Kidney epithelial cell (primary cell): ENCODE data around the gene DYRK1A. TPM values are rescaled to one million over a fixed set of nuclear protein-coding genes. Genes with fewer than 3 reads are reported as not detected.

Experiments
- DNase-seq: peaks from one replicate; pipeline ENCODE4 v3.0.0-alpha.2; 2010; ENCODE audit warnings: low read depth
- H3K27me3 ChIP-seq: 2 replicates; pipeline ENCODE4 v1.6.0; 2011; ENCODE audit warnings: low read length; ENCODE audit not compliant: control insufficient read depth, insufficient read depth
- H3K36me3 ChIP-seq: 2 replicates; pipeline ENCODE4 v1.5.1; 2011; ENCODE audit warnings: low read length; ENCODE audit not compliant: control insufficient read depth, insufficient read depth
- H3K4me3 ChIP-seq: 2 replicates; pipeline ENCODE4 v1.5.1; 2011; ENCODE audit warnings: low read depth, mild to moderate bottlenecking, control low read depth, low read length
- CTCF ChIP-seq: IDR thresholded peaks from 2 replicates; pipeline ENCODE4 v1.5.1; 2011; ENCODE audit warnings: mild to moderate bottlenecking, moderate library complexity, low read length, control low read depth, inconsistent platforms; ENCODE audit not compliant: insufficient read depth, poor library complexity, severe bottlenecking
- total RNA-seq: library from RNA; depleted of rRNA; stranded (reverse); fragments of >200 nt; gene quantifications from 2 replicates; pipeline ENCODE4 v1.2.3, GENCODE V29; 2015

Gene DYRK1A
- total RNA-seq, 1 donor from 2014 or later: 53.1 TPM

GRCh38 chr21:37432710-37433455 is 66.3 kb downstream of the DYRK1A start:
- Histone ChIP-seq H3K4me3 (no peak overlapping the region), H3K36me3 (peaks cover 2% of the 10 kb centered on the region), H3K27me3 (no peaks in the 10 kb centered on the region)
- no peak for TF ChIP-seq CTCF
- DNase-seq: no peak

GRCh38 chr21:37433456-37433840 is 66.9 kb downstream of the DYRK1A start:
- no peak for TF ChIP-seq CTCF
- H3K4me3 ChIP-seq: no peak overlapping the region
- no peaks in the 10 kb centered on the region for H3K27me3 ChIP-seq
- DNase-seq: no peak
- H3K36me3 ChIP-seq: peaks cover 2% of the 10 kb centered on the region

GRCh38 chr21:37435120-37435519 is 68.5 kb downstream of the DYRK1A start:
- Histone ChIP-seq H3K36me3 (peaks cover 2% of the 10 kb centered on the region), H3K4me3 (no peak overlapping the region), H3K27me3 (no peaks in the 10 kb centered on the region)
- DNase-seq: peak; percentile 94
- no peak for TF ChIP-seq CTCF

- H3K36me3 ChIP-seq: peaks cover under 1% of the 10 kb centered on the region
- no peak overlapping the region for H3K4me3 ChIP-seq
- DNase-seq: no peak
- no peaks in the 10 kb centered on the region for H3K27me3 ChIP-seq
- no peak for TF ChIP-seq CTCF
Measured at GRCh38 chr21:37435711-37436110, 69.1 kb downstream of the DYRK1A start.

GRCh38 chr21:37436174-37436573 is 69.6 kb downstream of the DYRK1A start:
- TF ChIP-seq CTCF: no peak
- Histone ChIP-seq H3K36me3 (no peaks in the 10 kb centered on the region), H3K4me3 (no peak overlapping the region), H3K27me3 (no peaks in the 10 kb centered on the region)
- DNase-seq: no peak
